NCI-H146 treated with DMSO at 0.1 percent for 48 hours (cell line): ENCODE measurements around the gene MLLT3.
A peak's percentile ranks its signal among the peaks of the same experiment; 100 is the strongest.

Source experiments
- DNase-seq: peaks from one replicate; lab custom pipeline; 2025; ENCODE audit not compliant: unreplicated experiment; lab: John Stamatoyannopoulos, UW

MLLT3 gene

GRCh38 chr9:20353931-20354652 is 268.2 kb downstream of the MLLT3 start:
- DNase-seq: no peak

- no peak for DNase-seq
These were observed 268.8 kb downstream of the MLLT3 start for GRCh38 chr9:20353524-20353923.

- no peak for DNase-seq
These were observed 269.7 kb downstream of the MLLT3 start for GRCh38 chr9:20352591-20352990.

GRCh38 chr9:20351715-20352114 is 270.6 kb downstream of the MLLT3 start:
- DNase-seq: no peak

- no peak for DNase-seq
These were observed 272.7 kb downstream of the MLLT3 start for GRCh38 chr9:20349568-20349967.

- no peak for DNase-seq
These were observed 279.0 kb downstream of the MLLT3 start for GRCh38 chr9:20343325-20343724.

GRCh38 chr9:20340511-20340861 is 281.8 kb downstream of the MLLT3 start:
- no peak for DNase-seq

GRCh38 chr9:20335668-20336332 is 286.5 kb downstream of the MLLT3 start:
- DNase-seq: no peak

- DNase-seq: no peak
These were observed 288.3 kb downstream of the MLLT3 start for GRCh38 chr9:20333991-20334390.

- DNase-seq: no peak
These were observed 291.1 kb downstream of the MLLT3 start for GRCh38 chr9:20331095-20331685.

- no peak for DNase-seq
These were observed 291.6 kb downstream of the MLLT3 start for GRCh38 chr9:20330688-20331087.

- no peak for DNase-seq
These were observed 295.8 kb downstream of the MLLT3 start for GRCh38 chr9:20326516-20326915.

GRCh38 chr9:20325008-20325407 is 297.3 kb downstream of the MLLT3 start:
- no peak for DNase-seq

- DNase-seq: no peak
These were observed 300.1 kb downstream of the MLLT3 start for GRCh38 chr9:20322212-20322611.

GRCh38 chr9:20321423-20322082 is 300.7 kb downstream of the MLLT3 start:
- peak; percentile 77 for DNase-seq

- DNase-seq: no peak
These were observed 301.4 kb downstream of the MLLT3 start for GRCh38 chr9:20320921-20321320.

- peak; percentile 38 for DNase-seq
These were observed 302.5 kb downstream of the MLLT3 start for GRCh38 chr9:20319641-20320337.

GRCh38 chr9:20319241-20319640 is 303.1 kb downstream of the MLLT3 start:
- DNase-seq: no peak

- DNase-seq: no peak
These were observed 304.6 kb downstream of the MLLT3 start for GRCh38 chr9:20317701-20318100.

- no peak for DNase-seq
These were observed 305.9 kb downstream of the MLLT3 start for GRCh38 chr9:20316372-20316771.

- no peak for DNase-seq
These were observed 306.6 kb downstream of the MLLT3 start for GRCh38 chr9:20315677-20316076.
